Epithelial cell of proximal tubule (primary cell): Measurements from ENCODE around the gene ITPKB. TPM values are rescaled to one million over a fixed set of nuclear protein-coding genes. Genes with fewer than 3 reads are reported as not detected.
"Not testable (repeated sequence)": the region's sequence is repeated elsewhere in the genome, so short reads cannot be mapped to it uniquely, and the experiment has no call there.

ENCODE experiments used
- DNase-seq: peaks from one replicate; pipeline ENCODE4 v3.0.0-alpha.2; 2011; ENCODE audit warnings: low read depth
- H3K4me3 ChIP-seq: 2 replicates; pipeline ENCODE4 v1.5.1; 2011; ENCODE audit warnings: low read depth, mild to moderate bottlenecking, low read length
- total RNA-seq: library from RNA; depleted of rRNA; stranded (reverse); fragments of >200 nt; gene quantifications from 2 replicates; pipeline ENCODE4 v1.2.3, GENCODE V29; 2015
- TF ChIP-seq, protein P1 (sequence below): conservative IDR thresholded peaks from 2 replicates; pipeline ENCODE4 v1.5.1; 2012; ENCODE audit warnings: low read depth, mild to moderate bottlenecking, low read length

The ITPKB gene
- total RNA-seq, 1 donor from 2014 or later, result 5.1 TPM

DNA sequence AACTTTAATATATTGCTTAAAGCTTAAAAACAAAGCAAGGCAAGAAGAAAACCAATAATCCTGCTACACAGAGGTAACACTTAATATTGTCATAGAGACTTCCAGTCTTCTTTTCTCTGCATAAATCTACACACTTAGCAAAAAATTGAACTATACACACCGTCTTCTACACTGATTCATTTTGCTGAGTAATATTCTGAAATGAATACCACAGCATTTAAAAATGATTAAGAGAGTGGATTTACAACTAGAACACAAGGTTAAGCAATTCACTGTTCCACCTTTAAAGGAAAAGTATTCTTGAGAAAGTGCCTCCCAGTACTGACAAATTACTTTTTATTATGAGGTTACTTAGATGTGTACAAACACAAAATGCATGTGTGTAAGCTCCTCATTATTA is 22.2 kb upstream of the ITPKB start:
- no peak overlapping the region for H3K4me3 ChIP-seq
- TF ChIP-seq, protein P1, sequence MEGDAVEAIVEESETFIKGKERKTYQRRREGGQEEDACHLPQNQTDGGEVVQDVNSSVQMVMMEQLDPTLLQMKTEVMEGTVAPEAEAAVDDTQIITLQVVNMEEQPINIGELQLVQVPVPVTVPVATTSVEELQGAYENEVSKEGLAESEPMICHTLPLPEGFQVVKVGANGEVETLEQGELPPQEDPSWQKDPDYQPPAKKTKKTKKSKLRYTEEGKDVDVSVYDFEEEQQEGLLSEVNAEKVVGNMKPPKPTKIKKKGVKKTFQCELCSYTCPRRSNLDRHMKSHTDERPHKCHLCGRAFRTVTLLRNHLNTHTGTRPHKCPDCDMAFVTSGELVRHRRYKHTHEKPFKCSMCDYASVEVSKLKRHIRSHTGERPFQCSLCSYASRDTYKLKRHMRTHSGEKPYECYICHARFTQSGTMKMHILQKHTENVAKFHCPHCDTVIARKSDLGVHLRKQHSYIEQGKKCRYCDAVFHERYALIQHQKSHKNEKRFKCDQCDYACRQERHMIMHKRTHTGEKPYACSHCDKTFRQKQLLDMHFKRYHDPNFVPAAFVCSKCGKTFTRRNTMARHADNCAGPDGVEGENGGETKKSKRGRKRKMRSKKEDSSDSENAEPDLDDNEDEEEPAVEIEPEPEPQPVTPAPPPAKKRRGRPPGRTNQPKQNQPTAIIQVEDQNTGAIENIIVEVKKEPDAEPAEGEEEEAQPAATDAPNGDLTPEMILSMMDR, result no peak
- DNase-seq, result no peak

DNA sequence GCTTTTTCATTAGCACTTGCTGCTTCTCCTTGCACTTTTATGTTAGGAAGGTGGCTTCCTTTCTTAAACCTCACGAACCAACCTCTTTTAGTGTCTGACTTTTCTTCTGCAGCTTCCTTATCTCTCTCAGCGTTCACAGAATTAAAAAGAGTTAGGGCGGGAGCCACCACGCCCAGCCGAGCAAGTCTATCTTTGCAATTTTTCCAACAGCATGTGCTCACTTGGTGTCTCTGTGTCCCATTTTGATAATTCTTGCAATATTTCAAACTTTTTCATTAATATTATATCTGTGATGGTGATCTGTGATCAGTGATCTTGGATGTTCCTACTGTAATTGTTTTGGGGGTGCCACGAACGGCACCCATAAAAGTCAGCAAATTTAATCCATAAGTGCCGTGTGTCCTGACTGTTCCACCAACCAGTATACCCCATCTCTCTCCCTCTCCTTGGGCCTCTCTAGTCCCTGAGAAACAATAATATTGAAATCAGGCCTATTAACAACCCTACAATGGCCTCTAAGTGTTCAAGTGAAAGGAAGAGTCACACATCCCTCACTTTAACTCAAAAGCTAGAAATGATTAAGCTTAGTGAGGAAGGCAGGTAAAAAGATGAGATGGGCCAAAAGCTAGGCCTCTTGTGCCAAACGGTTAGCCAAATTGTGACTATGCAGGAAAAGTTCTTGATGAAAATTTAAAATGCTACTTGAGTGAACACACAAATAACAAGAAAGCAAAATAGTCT is 15.9 kb upstream of the ITPKB start:
- no peak overlapping the region for H3K4me3 ChIP-seq
- DNase-seq, result no peak
- TF ChIP-seq, protein P1, result no peak

DNA sequence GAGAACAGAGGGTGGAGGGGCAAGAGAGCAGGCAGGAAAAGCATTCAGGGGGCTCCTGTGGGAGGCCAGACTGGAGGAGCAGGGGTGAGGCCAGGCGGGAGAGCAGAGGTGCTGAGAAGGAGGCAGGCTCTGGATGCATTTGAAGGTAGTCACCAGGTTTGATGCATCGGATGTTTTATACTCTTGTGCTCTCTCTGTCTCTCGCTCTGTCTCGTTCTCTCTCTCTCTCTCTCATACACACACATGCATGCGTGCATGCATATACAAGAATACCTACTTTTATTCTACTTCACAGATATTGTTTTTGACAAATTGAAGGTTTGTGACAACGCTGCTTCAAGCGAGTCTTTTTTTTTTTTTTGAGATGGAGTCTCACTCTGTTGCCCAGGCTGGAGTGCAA is 15.0 kb upstream of the ITPKB start:
- H3K4me3 ChIP-seq, result no peak overlapping the region
- no peak for DNase-seq
- TF ChIP-seq, protein P1, result no peak

DNA sequence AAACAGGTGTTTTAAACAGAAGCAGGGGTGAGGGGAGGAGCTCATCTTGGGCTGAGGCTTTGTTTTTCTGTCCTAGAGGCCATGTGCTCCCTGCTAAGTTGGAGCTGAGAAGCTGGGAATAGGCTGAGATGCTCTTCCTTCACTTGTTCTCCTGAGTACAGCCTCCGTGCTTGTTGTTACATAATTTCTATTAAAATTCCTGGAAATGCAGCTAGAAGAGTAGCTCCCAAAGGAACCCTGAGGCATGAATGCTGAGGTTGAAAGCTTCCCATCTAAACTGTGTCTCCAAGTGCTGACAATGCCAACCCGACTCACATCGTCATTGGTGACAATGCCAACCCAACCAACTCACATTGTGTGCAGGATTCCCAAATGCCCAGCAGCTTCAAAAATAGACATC is 12.6 kb upstream of the ITPKB start:
- TF ChIP-seq, protein P1, result no peak
- no peak overlapping the region for H3K4me3 ChIP-seq
- DNase-seq, result no peak

DNA sequence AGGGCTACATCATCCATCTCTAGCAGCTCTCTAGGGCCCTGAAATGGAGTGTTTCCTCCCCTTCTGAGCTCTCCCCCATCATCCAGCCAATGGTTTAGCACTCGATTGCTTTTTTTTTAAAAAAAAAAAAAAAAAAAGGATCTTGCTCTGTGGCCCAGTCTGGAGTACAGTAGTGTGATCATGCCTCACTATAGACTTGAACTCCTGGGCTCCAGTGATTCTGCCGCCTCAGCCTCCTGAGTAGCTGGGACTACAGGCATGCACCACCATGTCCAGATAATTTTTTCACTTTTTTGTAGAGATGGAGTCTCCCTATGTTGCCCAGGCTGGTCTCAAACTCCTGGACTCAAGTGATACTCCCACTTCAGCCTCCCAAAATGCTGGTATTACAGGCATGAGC is 12.1 kb upstream of the ITPKB start:
- no peak overlapping the region for H3K4me3 ChIP-seq
- TF ChIP-seq, protein P1, result no peak
- DNase-seq, result no peak

DNA sequence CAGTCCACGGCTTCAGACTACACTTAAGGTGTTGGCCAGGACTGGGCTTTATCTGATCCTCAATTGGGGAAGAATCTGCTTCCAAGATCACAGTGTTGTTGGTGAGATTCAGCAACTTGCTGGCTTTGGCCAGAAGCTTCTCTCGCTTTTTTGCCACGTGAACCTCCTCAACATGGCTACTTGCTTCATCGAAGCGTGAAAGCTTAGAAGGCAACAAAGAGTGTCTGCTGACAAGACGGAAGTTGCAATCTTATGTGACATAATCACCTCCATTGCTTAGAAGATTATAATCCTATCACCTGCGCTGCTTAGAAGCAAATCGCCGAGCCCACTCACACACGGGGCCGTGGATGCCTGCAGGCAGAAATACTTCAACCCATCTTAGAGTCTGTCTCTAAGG is 10.4 kb upstream of the ITPKB start:
- TF ChIP-seq, protein P1, result no peak
- H3K4me3 ChIP-seq, result no peak overlapping the region
- no peak for DNase-seq

DNA sequence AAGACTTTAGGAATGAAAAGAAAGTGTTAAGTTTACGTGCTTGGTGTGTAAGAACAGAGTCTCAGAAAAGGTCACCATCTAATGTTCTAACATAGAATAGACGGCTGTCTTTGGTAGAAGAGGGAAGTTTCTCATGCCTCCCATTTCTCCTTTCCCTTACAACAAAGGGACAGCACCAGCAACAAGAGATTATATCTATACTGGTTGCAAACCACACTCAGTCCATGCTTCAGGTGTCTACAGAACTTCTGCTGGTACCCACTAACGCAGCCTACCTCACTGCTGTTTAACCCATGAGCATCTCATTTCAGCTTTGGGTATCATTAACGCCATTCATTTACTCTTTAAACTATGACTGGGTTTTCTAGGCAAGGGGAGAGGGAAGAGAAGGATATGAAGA is 9.2 kb upstream of the ITPKB start:
- H3K4me3 ChIP-seq, result no peak overlapping the region
- TF ChIP-seq, protein P1, result no peak
- DNase-seq, result no peak

DNA sequence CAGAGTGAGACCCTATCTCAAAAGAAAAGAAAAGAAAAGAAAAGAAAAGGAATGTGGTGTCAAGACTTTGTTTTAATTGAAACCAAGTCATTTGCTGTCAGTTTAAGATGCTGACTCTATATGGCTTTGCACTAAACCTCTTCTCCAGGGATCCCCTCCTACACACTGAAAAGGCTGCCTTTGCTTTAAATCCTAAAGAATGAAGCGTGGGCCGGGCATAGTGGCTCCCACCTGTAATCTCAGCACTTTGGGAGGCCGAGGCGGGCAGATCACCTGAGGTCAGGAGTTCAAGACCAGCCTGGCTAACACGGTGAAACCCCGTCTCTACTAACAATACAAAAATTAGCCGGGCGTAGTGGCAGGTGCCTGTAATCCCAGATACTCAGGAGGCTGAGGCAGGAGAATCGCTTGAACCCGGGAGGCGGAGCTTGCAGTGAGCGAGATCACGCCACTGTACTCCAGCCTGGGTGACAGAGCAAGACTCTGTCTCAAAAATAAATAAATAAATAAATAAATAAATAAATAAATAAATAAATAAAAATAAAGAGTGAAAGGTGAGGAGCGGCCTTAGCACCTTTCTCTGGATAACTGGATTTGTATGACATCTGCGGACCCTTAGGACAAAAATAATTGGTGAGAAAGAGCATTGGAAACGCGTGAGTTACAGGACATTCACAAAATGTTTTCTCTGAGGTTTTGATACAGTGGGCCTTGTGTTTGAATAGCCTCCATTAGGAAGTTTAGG is 8.6 kb upstream of the ITPKB start:
- not testable (repeated sequence) for H3K4me3 ChIP-seq, DNase-seq
